H9 (cell line): ENCODE measurements around the gene PVALB. TPM values are rescaled to one million over a fixed set of nuclear protein-coding genes. Genes with fewer than 3 reads are reported as not detected.

Experiments
- DNase-seq: peaks from one replicate; pipeline ENCODE4 v3.0.0-alpha.2; 2017
- H2AFZ ChIP-seq: one replicate; pipeline ENCODE4 v1.6.1; 2013; ENCODE audit warnings: mild to moderate bottlenecking, low read length, control low read depth, moderate library complexity
- H2AK5ac ChIP-seq: 2 replicates; pipeline ENCODE4 v1.6.1; 2013; ENCODE audit warnings: low read length, control low read depth, mixed read lengths; ENCODE audit not compliant: insufficient read length
- H2BK120ac ChIP-seq: one replicate; pipeline ENCODE4 v1.6.1; 2013; ENCODE audit warnings: low read depth, mild to moderate bottlenecking, low read length, control low read depth, inconsistent platforms; ENCODE audit not compliant: poor library complexity, severe bottlenecking
- H2BK12ac ChIP-seq: 2 replicates; pipeline ENCODE4 v1.6.1; 2013; ENCODE audit warnings: low read length, control low read depth, mixed read lengths, low read depth; ENCODE audit not compliant: insufficient read length
- H2BK15ac ChIP-seq: 2 replicates; pipeline ENCODE4 v1.6.1; 2013; ENCODE audit warnings: low read depth, low read length, control low read depth
- H2BK20ac ChIP-seq: one replicate; pipeline ENCODE4 v1.6.1; 2013; ENCODE audit warnings: low read depth, mild to moderate bottlenecking, low read length, control low read depth, inconsistent platforms; ENCODE audit not compliant: poor library complexity, severe bottlenecking
- H2BK5ac ChIP-seq: 2 replicates; pipeline ENCODE4 v1.6.1; 2013; ENCODE audit warnings: low read length, control low read depth, mixed read lengths; ENCODE audit not compliant: insufficient read length
- H3K14ac ChIP-seq: 2 replicates; pipeline ENCODE4 v1.6.1; 2013; ENCODE audit warnings: low read length, control low read depth; ENCODE audit not compliant: insufficient read depth
- H3K18ac ChIP-seq: 2 replicates; pipeline ENCODE4 v1.6.1; 2013; ENCODE audit warnings: low read depth, mild to moderate bottlenecking, mixed read lengths, low read length, control low read depth; ENCODE audit not compliant: insufficient read length
- H3K23ac ChIP-seq: 2 replicates; pipeline ENCODE4 v1.6.1; 2013; ENCODE audit warnings: low read length, control low read depth, mixed read lengths, low read depth; ENCODE audit not compliant: insufficient read length
- H3K23me2 ChIP-seq: 2 replicates; pipeline ENCODE4 v1.6.1; 2013; ENCODE audit warnings: low read depth, mild to moderate bottlenecking, mixed read lengths, low read length, control low read depth; ENCODE audit not compliant: insufficient read length, poor library complexity, severe bottlenecking
- H3K27ac ChIP-seq: 2 replicates; pipeline ENCODE4 v1.5.1; 2013; ENCODE audit warnings: low read length, control low read depth, mixed read lengths, low read depth; ENCODE audit not compliant: insufficient read length
- H3K27me3 ChIP-seq: 2 replicates; pipeline ENCODE4 v1.6.1; 2013; ENCODE audit warnings: low read length, control low read depth, inconsistent platforms; ENCODE audit not compliant: insufficient read depth
- H3K4ac ChIP-seq: 2 replicates; pipeline ENCODE4 v1.6.1; 2013; ENCODE audit warnings: low read depth, mild to moderate bottlenecking, control low read depth, inconsistent platforms, low read length, moderate library complexity
- H3K4me1 ChIP-seq: 2 replicates; pipeline ENCODE4 v1.6.1; 2013; ENCODE audit warnings: low read length, control low read depth, inconsistent platforms; ENCODE audit not compliant: insufficient read depth
- H3K4me2 ChIP-seq: 2 replicates; pipeline ENCODE4 v1.6.1; 2013; ENCODE audit warnings: low read length, control low read depth, mixed read lengths; ENCODE audit not compliant: insufficient read length, insufficient read depth
- H3K56ac ChIP-seq: 2 replicates; pipeline ENCODE4 v1.6.1; 2013; ENCODE audit warnings: low read depth, mild to moderate bottlenecking, mixed read lengths, low read length, control low read depth; ENCODE audit not compliant: insufficient read length
- H3K79me1 ChIP-seq: 2 replicates; pipeline ENCODE4 v1.6.1; 2013; ENCODE audit warnings: low read depth, mild to moderate bottlenecking, moderate library complexity, low read length, control low read depth, inconsistent platforms; ENCODE audit not compliant: insufficient read depth, poor library complexity, severe bottlenecking
- H3K79me2 ChIP-seq: 2 replicates; pipeline ENCODE4 v1.6.1; 2013; ENCODE audit warnings: low read length, control low read depth, inconsistent platforms; ENCODE audit not compliant: insufficient read depth
- H3K9ac ChIP-seq: 2 replicates; pipeline ENCODE4 v1.6.1; 2013; ENCODE audit warnings: low read length, control low read depth, mixed read lengths; ENCODE audit not compliant: insufficient read length; ENCODE audit errors: extremely low read depth
- H3K9me3 ChIP-seq: one replicate; pipeline ENCODE4 v1.6.1; 2013; ENCODE audit warnings: low read depth, low read length, inconsistent platforms; ENCODE audit not compliant: control insufficient read depth
- H3T11ph ChIP-seq: one replicate; pipeline ENCODE4 v1.6.1; 2013; ENCODE audit warnings: mild to moderate bottlenecking, low read length, control low read depth, inconsistent platforms
- H4K20me1 ChIP-seq: one replicate; pipeline ENCODE4 v1.6.1; 2013; ENCODE audit not compliant: control insufficient read depth, insufficient read length, insufficient read depth
- H4K5ac ChIP-seq: 2 replicates; pipeline ENCODE4 v1.6.1; 2013; ENCODE audit warnings: low read depth, mild to moderate bottlenecking, mixed read lengths, low read length, control low read depth; ENCODE audit not compliant: insufficient read length
- H4K8ac ChIP-seq: replicated peaks from 2 replicates; pipeline ENCODE4 v1.6.1; 2013; ENCODE audit warnings: low read length, control low read depth, mixed read lengths, low read depth; ENCODE audit not compliant: insufficient read length
- H4K91ac ChIP-seq: 2 replicates; pipeline ENCODE4 v1.6.1; 2013; ENCODE audit warnings: low read depth, mild to moderate bottlenecking, moderate library complexity, mixed read lengths, low read length, control low read depth; ENCODE audit not compliant: insufficient read length
- H3K27ac Mint-ChIP-seq, 3 experiments: 2 replicates in 2 of 3; 3 replicates in 1 of 3; pipeline ENCODE4 v1.8.0; 2020 to 2021; ENCODE audit warnings: mixed read lengths in 3 of 3, mild to moderate bottlenecking in 1 of 3, moderate library complexity in 1 of 3
- H3K27me3 Mint-ChIP-seq: 2 replicates; pipeline ENCODE4 v1.8.0; 2021; ENCODE audit warnings: low read depth, mild to moderate bottlenecking, moderate library complexity, mixed read lengths
- H3K36me3 Mint-ChIP-seq, 3 experiments: 2 replicates in 2 of 3; 3 replicates in 1 of 3; pipeline ENCODE4 v1.8.0; 2020 to 2021; ENCODE audit warnings: low read depth in 3 of 3, mixed read lengths in 3 of 3; ENCODE audit not compliant: insufficient read depth in 1 of 3
- H3K4me1 Mint-ChIP-seq, 2 experiments: 2 replicates each; pipeline ENCODE4 v1.8.0; 2020; ENCODE audit warnings: mixed read lengths in 2 of 2
- H3K4me3 Mint-ChIP-seq, 2 experiments: 2 replicates in 1 of 2; 3 replicates in 1 of 2; pipeline ENCODE4 v1.8.0; 2020 to 2021; ENCODE audit warnings: mild to moderate bottlenecking in 2 of 2, mixed read lengths in 2 of 2, moderate library complexity in 1 of 2
- H3K9me3 Mint-ChIP-seq, 2 experiments: 2 replicates in 1 of 2; 3 replicates in 1 of 2; pipeline ENCODE4 v1.8.0; 2020; ENCODE audit warnings: mild to moderate bottlenecking in 2 of 2, mixed read lengths in 2 of 2, moderate library complexity in 1 of 2
- WGBS: extraction: QIAGEN DNeasy Blood & Tissue Kit; methylation state at CpG from one replicate; pipeline ENCODE4 v1.1.7; 2013; ENCODE audit warnings: missing lambda C conversion rate, low lambda C conversion rate, mixed read lengths; ENCODE audit not compliant: insufficient read length; ENCODE audit errors: extremely low coverage; 5-methylcytosine and 5-hydroxymethylcytosine counted together
- total RNA-seq: library from RNA; stranded (reverse); gene quantifications from 2 replicates; pipeline ENCODE4 v1.2.1, GENCODE V29; 2021
- TF ChIP-seq, protein P1 (sequence below): fragments of 200-600 bp; sonication (generic); conservative IDR thresholded peaks from 3 replicates; pipeline ENCODE4 v1.8.0; 2021; ENCODE audit warnings: antibody characterized with exemption, mild to moderate bottlenecking

The PVALB gene
- total RNA-seq, 1 experiment from 2014 or later = 2.7 TPM

DNA sequence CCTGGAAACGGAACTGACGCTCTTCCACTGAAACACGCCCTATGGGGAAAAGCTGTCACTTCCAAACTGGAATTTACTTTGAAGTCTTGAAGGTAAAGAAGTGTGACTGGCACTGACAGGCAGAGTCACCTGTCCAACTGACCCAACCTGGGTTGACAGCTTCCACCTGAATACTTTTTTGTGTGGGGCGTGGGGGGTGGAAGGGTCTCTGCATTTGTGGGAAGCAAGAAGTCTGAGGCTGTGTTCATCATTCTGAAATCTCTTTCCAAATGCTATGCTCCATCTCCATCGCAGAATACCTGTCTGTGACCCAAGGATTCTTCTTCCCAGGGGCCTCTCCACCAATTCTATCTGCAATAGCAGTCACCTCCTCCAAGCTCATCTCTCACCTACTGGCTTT, 48.7 kb downstream of the PVALB start:
- DNase-seq = peak; percentile 6
- Histone ChIP-seq H3K23me2 (no peaks in the 10 kb centered on the region), H2AFZ (no peak overlapping the region), H3K23ac (no peak overlapping the region), H3K9me3 (no peaks in the 10 kb centered on the region), H2BK20ac (no peak overlapping the region), H3K4me1 (no peaks in the 10 kb centered on the region), H4K91ac (no peak overlapping the region), H3K9ac (no peak overlapping the region), H3K27ac (no peak overlapping the region), H3K4ac (no peak overlapping the region), H3K56ac (no peak overlapping the region), H2BK120ac (no peak overlapping the region), H2BK15ac (no peak overlapping the region), H2BK12ac (no peak overlapping the region), H3K14ac (no peak overlapping the region), H3K18ac (no peak overlapping the region), H3T11ph (no peak overlapping the region), H4K8ac (no peak overlapping the region), H3K27me3 (no peaks in the 10 kb centered on the region), H2BK5ac (no peak overlapping the region), H3K79me1 (no peaks in the 10 kb centered on the region), H3K4me2 (no peak overlapping the region), H2AK5ac (no peak overlapping the region), H3K79me2 (no peaks in the 10 kb centered on the region), H4K20me1 (no peaks in the 10 kb centered on the region), H4K5ac (no peak overlapping the region)
- Mint-ChIP-seq H3K36me3 (peaks cover 5 to 40% (median 34%) of the 10 kb centered on the region in 3 experiments; a peak in 6 of 7 replicates), H3K9me3 (no peaks in the 10 kb centered on the region), H3K27me3 (no peaks in the 10 kb centered on the region), H3K4me1 (peaks cover 14 to 15% of the 10 kb centered on the region in 2 experiments), H3K4me3 (no peak overlapping the region), H3K27ac (no peak overlapping the region)
- TF ChIP-seq, protein P1, sequence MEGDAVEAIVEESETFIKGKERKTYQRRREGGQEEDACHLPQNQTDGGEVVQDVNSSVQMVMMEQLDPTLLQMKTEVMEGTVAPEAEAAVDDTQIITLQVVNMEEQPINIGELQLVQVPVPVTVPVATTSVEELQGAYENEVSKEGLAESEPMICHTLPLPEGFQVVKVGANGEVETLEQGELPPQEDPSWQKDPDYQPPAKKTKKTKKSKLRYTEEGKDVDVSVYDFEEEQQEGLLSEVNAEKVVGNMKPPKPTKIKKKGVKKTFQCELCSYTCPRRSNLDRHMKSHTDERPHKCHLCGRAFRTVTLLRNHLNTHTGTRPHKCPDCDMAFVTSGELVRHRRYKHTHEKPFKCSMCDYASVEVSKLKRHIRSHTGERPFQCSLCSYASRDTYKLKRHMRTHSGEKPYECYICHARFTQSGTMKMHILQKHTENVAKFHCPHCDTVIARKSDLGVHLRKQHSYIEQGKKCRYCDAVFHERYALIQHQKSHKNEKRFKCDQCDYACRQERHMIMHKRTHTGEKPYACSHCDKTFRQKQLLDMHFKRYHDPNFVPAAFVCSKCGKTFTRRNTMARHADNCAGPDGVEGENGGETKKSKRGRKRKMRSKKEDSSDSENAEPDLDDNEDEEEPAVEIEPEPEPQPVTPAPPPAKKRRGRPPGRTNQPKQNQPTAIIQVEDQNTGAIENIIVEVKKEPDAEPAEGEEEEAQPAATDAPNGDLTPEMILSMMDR = no peak
- no CpG with 5 or more reads among the region's 5 CpGs for WGBS
